Suppressor macrophage treated with lipopolysaccharide for 4 hours (primary cell): Measurements from ENCODE around the gene TEX264.

Experiments
- DNase-seq: peaks from one replicate; pipeline ENCODE4 v3.0.0-alpha.2; 2020

TEX264 gene

GRCh38 chr3:51702156-51702555 is 31.1 kb downstream of the TEX264 start:
- no peak for DNase-seq

- no peak for DNase-seq
Observed at GRCh38 chr3:51703068-51703760, 32.2 kb downstream of the TEX264 start.

- no peak for DNase-seq
Observed at GRCh38 chr3:51703761-51704510, 32.9 kb downstream of the TEX264 start.

- no peak for DNase-seq
Observed at GRCh38 chr3:51704511-51704950, 33.5 kb downstream of the TEX264 start.

GRCh38 chr3:51705276-51706020 is 34.4 kb downstream of the TEX264 start:
- no peak for DNase-seq

GRCh38 chr3:51706021-51706485 is 35.0 kb downstream of the TEX264 start:
- DNase-seq = no peak

- DNase-seq = peak; percentile 27
Observed at GRCh38 chr3:51706788-51707731, 36.0 kb downstream of the TEX264 start, which contains the start of gene GRM2. TSS of gene GRM2 (plus strand) at chr3:51707068. CDS start at chr3:51708984, 1,916 bp downstream.

GRCh38 chr3:51708216-51708845 is 37.3 kb downstream of the TEX264 start:
- DNase-seq = no peak

GRCh38 chr3:51709004-51709420 is 38.0 kb downstream of the TEX264 start:
- DNase-seq = no peak

- no peak for DNase-seq
Observed at GRCh38 chr3:51709675-51710074, 38.6 kb downstream of the TEX264 start.

- no peak for DNase-seq
Observed at GRCh38 chr3:51710631-51711351, 39.7 kb downstream of the TEX264 start.

- no peak for DNase-seq
Observed at GRCh38 chr3:51711352-51712037, 40.4 kb downstream of the TEX264 start.

- DNase-seq = no peak
Observed at GRCh38 chr3:51712038-51712420, 41.0 kb downstream of the TEX264 start.

GRCh38 chr3:51712511-51712931 is 41.5 kb downstream of the TEX264 start:
- no peak for DNase-seq

- no peak for DNase-seq
Observed at GRCh38 chr3:51712963-51713362, 41.9 kb downstream of the TEX264 start.

GRCh38 chr3:51715231-51715976 is 44.4 kb downstream of the TEX264 start:
- DNase-seq = no peak

- no peak for DNase-seq
Observed at GRCh38 chr3:51715977-51716294, 44.9 kb downstream of the TEX264 start.

- DNase-seq = no peak
Observed at GRCh38 chr3:51716805-51717204, 45.8 kb downstream of the TEX264 start.

- no peak for DNase-seq
Observed at GRCh38 chr3:51717446-51717845, 46.4 kb downstream of the TEX264 start.

GRCh38 chr3:51717947-51718346 is 46.9 kb downstream of the TEX264 start:
- DNase-seq = no peak
